ENCODE measurements around the gene BIK.
"Not testable (repeated sequence)": the region's sequence is repeated elsewhere in the genome, so short reads cannot be mapped to it uniquely, and the experiment has no call there.

The BIK gene

GRCh38 chr22:43136255-43136654 lies 25.7 kb downstream of the BIK start:
- no peak for DNase-seq (ENCODE audit: low read depth)

GRCh38 chr22:43136801-43137200 lies 26.3 kb downstream of the BIK start:
- DNase-seq (ENCODE audit: low read depth): no peak

- peak; percentile 41 for DNase-seq (ENCODE audit: low read depth)
Measured at GRCh38 chr22:43142880-43143562, 32.5 kb downstream of the BIK start, which contains the start of gene MCAT. MCAT (minus strand) TSS chr22:43143398; CDS start chr22:43143348, 50 bp downstream.

GRCh38 chr22:43144949-43145348 lies 34.4 kb downstream of the BIK start:
- DNase-seq (ENCODE audit: low read depth): no peak

- not testable (repeated sequence) for DNase-seq (ENCODE audit: low read depth)
Measured at GRCh38 chr22:43145371-43145770, 34.8 kb downstream of the BIK start.

GRCh38 chr22:43146332-43146731 lies 35.8 kb downstream of the BIK start:
- DNase-seq (ENCODE audit: low read depth): not testable (repeated sequence)

GRCh38 chr22:43147821-43148220 lies 37.3 kb downstream of the BIK start:
- no peak for DNase-seq (ENCODE audit: low read depth)

- DNase-seq (ENCODE audit: low read depth): no peak
Measured at GRCh38 chr22:43148581-43148980, 38.0 kb downstream of the BIK start.

- no peak for DNase-seq (ENCODE audit: low read depth)
Measured at GRCh38 chr22:43150731-43151206, 40.2 kb downstream of the BIK start.

- peak; percentile 35 for DNase-seq (ENCODE audit: low read depth)
Measured at GRCh38 chr22:43151251-43152002, 40.9 kb downstream of the BIK start, which contains the start of gene TSPO. TSPO (plus strand) TSS chr22:43151559; CDS start chr22:43159239, 7,680 bp downstream.

- DNase-seq (ENCODE audit: low read depth): no peak
Measured at GRCh38 chr22:43152003-43152356, 41.4 kb downstream of the BIK start.

- peak; percentile 24 for DNase-seq (ENCODE audit: low read depth)
Measured at GRCh38 chr22:43152357-43153071, 42.0 kb downstream of the BIK start.

GRCh38 chr22:43153899-43154298 lies 43.3 kb downstream of the BIK start:
- no peak for DNase-seq (ENCODE audit: low read depth)

GRCh38 chr22:43154887-43155536 lies 44.5 kb downstream of the BIK start:
- DNase-seq (ENCODE audit: low read depth): no peak

GRCh38 chr22:43155789-43156188 lies 45.2 kb downstream of the BIK start:
- DNase-seq (ENCODE audit: low read depth): no peak

- no peak for DNase-seq (ENCODE audit: low read depth)
Measured at GRCh38 chr22:43156413-43156812, 45.9 kb downstream of the BIK start.

- DNase-seq (ENCODE audit: low read depth): no peak
Measured at GRCh38 chr22:43157874-43158546, 47.5 kb downstream of the BIK start.

GRCh38 chr22:43158778-43159483 lies 48.4 kb downstream of the BIK start:
- no peak for DNase-seq (ENCODE audit: low read depth)

- DNase-seq (ENCODE audit: low read depth): no peak
Measured at GRCh38 chr22:43159484-43160178, 49.1 kb downstream of the BIK start.

GRCh38 chr22:43160497-43161126 lies 50.1 kb downstream of the BIK start:
- no peak for DNase-seq (ENCODE audit: low read depth)
